Natural killer cell (primary cell): Measurements from ENCODE around the gene MYBPC3. TPM values are rescaled to one million over a fixed set of nuclear protein-coding genes. Genes with fewer than 3 reads are reported as not detected.

Experiments used
- ATAC-seq, 3 donors: fragments of 150-1000 bp in 2 of 3; fragments of 200-7000 bp in 1 of 3; cut with Tn5 transposase; 1 replicate in 1 of 3; 2 replicates in 2 of 3; pipeline ENCODE4 v1.10.0; 2021; ENCODE audit warnings: mild to moderate bottlenecking in 2 of 3, moderate library complexity in 2 of 3
- DNase-seq, 2 donors: peaks; one replicate each; pipeline versions ENCODE4 v3.0.0 to v3.0.0-alpha.2; 2013 to 2021; ENCODE audit warnings: mixed read lengths in 1 of 2
- H3K27ac ChIP-seq: one replicate; pipeline ENCODE4 v1.5.1; 2013; ENCODE audit warnings: mild to moderate bottlenecking, low read length
- H3K27me3 ChIP-seq: one replicate; pipeline ENCODE4 v1.6.1; 2013; ENCODE audit warnings: low read length; ENCODE audit not compliant: control insufficient read depth, insufficient read depth
- H3K36me3 ChIP-seq: one replicate; pipeline ENCODE4 v1.6.1; 2013; ENCODE audit warnings: low read length; ENCODE audit not compliant: control insufficient read depth, insufficient read depth
- H3K4me1 ChIP-seq: one replicate; pipeline ENCODE4 v1.6.1; 2013; ENCODE audit warnings: low read length; ENCODE audit not compliant: control insufficient read depth, insufficient read depth
- H3K4me3 ChIP-seq: one replicate; pipeline ENCODE4 v1.5.1; 2013; ENCODE audit warnings: low read length
- H3K9me3 ChIP-seq: one replicate; pipeline ENCODE4 v1.6.1; 2013; ENCODE audit warnings: low read length; ENCODE audit not compliant: control insufficient read depth, insufficient read depth
- H3K27ac Mint-ChIP-seq, 2 donors: one replicate each; pipeline ENCODE4 v1.8.0; 2022; ENCODE audit warnings: mild to moderate bottlenecking in 2 of 2, mixed read lengths in 2 of 2, moderate library complexity in 1 of 2
- H3K27me3 Mint-ChIP-seq, 2 donors: one replicate each; pipeline ENCODE4 v1.8.0; 2022; ENCODE audit warnings: low read depth in 2 of 2, mixed read lengths in 2 of 2
- H3K36me3 Mint-ChIP-seq: one replicate; pipeline ENCODE4 v1.8.0; 2022; ENCODE audit warnings: mixed read lengths
- H3K4me1 Mint-ChIP-seq, 2 donors: one replicate each; pipeline ENCODE4 v1.8.0; 2022; ENCODE audit warnings: mixed read lengths in 2 of 2
- H3K4me3 Mint-ChIP-seq: one replicate; pipeline ENCODE4 v1.8.0; 2022; ENCODE audit warnings: mild to moderate bottlenecking, moderate library complexity, mixed read lengths
- H3K9me3 Mint-ChIP-seq, 2 donors: one replicate each; pipeline ENCODE4 v1.8.0; 2022; ENCODE audit warnings: mixed read lengths in 2 of 2
- CTCF ChIP-seq: fragments of 200-600 bp; IDR thresholded peaks from one replicate; pipeline ENCODE4 v1.8.0; 2022; ENCODE audit warnings: antibody characterized with exemption
- WGBS: methylation state at CpG from one replicate; pipeline ENCODE4 v1.1.7; 2013; ENCODE audit warnings: missing lambda C conversion rate; ENCODE audit not compliant: insufficient coverage; 5-methylcytosine and 5-hydroxymethylcytosine counted together
- intact Hi-C: fragments of 100-400 bp; cut with micrococcal nuclease; formaldehyde crosslinking; loops from one replicate; pipeline ENCODE4 v1.14.2; 2022
- total RNA-seq, 4 donors: library from RNA; stranded (reverse); fragments of 120-200 nt in 1 of 4; gene quantifications; one replicate each; pipeline versions ENCODE4 v1.2.3 to v1.2.4, GENCODE V29; 2013 to 2022

Gene MYBPC3
- total RNA-seq, 3 donors from 2014 or later (not counting 1 experiment from before 2014, with no cell fraction given): 0.45 to 0.53 TPM; not detected in 1

DNA sequence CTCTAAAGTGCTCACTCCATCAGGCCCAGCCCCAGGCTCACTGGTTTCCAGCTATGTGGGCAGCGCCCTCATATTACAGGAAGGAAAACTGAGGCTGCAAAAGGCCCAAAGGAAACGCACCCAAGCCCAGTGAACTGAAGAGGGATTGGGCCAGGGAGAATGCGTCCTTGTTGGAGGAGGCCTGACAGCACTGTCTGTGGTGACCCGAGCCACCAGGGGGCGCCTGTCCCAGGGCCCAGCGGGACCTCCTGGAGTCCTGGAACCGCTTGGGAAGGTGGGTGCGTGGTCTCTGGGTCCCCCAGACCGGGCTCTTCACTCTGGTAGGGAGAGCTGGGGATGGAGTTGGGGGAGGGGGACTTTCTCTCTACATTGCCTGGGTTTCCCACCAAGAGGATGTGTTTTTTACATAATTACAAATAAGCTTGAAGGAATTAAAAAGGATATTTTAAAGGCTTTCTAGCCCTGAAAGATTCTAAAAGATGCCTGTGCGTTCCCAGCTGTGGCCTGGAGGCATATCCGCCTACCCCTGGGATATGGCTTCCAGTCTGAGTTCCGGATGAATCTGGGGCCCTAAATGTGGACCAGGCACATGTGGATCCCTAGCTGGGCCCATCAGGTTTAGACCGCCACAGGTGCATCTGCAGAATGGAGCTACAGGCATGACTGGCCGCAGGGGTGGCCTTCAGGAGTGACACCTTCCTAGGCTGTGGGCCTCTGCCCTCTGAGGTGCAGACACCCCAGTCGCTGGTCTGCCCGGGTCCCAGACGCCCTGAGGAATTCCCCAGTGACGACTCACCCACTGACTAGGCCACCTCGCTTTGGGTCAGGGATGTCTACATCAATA is 21.6 kb upstream of the MYBPC3 start:
- peaks cover 39% of the 10 kb centered on the region for H3K4me1 ChIP-seq
- DNase-seq (peak; percentile 82 to 91), ATAC-seq (peak; percentile 78 to 91 (median 88))
- no peaks in the 10 kb centered on the region for H3K9me3 ChIP-seq
- H3K36me3 ChIP-seq: no peaks in the 10 kb centered on the region
- H3K27me3 ChIP-seq: no peaks in the 10 kb centered on the region
- Mint-ChIP-seq H3K4me3 (no peak overlapping the region), H3K36me3 (no peaks in the 10 kb centered on the region), H3K27me3 (no peaks in the 10 kb centered on the region), H3K9me3 (no peaks in the 10 kb centered on the region), H3K27ac (peak overlapping the region in 1 of 2 donors; percentile 31), H3K4me1 (peaks cover 0 to 5% of the 10 kb centered on the region in 2 donors)
- intact Hi-C loops: loop anchor here (1.0 kb wide), 2 partner anchors 34 to 80 kb away; partner anchors contain the start of gene SLC39A13
- no peak overlapping the region for H3K4me3 ChIP-seq
- TF ChIP-seq CTCF: peak; percentile 96
- WGBS: 44% methylated on average over 19 of the region's 19 CpGs
- no peak overlapping the region for H3K27ac ChIP-seq

DNA sequence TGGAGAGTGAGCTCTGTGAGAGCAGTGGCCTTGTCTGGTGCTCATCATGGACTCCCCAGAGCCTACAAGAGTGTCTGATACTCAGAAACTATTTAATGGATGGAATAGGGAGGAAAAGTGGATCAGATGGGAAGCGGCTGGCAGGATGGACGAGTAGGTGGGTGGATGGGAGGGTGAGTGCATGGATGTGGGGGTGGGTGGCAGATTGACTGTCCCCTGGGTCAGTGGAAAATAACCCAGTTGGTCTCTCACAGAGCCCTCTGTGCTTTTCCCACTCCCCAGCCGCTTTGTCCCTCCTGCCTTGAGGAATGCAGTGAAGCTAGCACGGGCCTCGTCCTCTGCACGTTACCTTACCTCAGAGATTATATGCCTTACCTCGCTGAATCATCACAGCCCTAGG is 19.9 kb upstream of the MYBPC3 start:
- Mint-ChIP-seq H3K36me3 (no peaks in the 10 kb centered on the region), H3K9me3 (no peaks in the 10 kb centered on the region), H3K27me3 (no peaks in the 10 kb centered on the region), H3K27ac (no peak overlapping the region), H3K4me3 (no peak overlapping the region), H3K4me1 (peaks cover 0 to 5% of the 10 kb centered on the region in 2 donors)
- peaks cover 27% of the 10 kb centered on the region for H3K4me1 ChIP-seq
- no peaks in the 10 kb centered on the region for H3K9me3 ChIP-seq
- no peak for TF ChIP-seq CTCF
- H3K4me3 ChIP-seq: no peak overlapping the region
- H3K27me3 ChIP-seq: no peaks in the 10 kb centered on the region
- DNase-seq (no peak), ATAC-seq (no peak)
- WGBS: 85% methylated on average over 7 of the region's 7 CpGs
- no peaks in the 10 kb centered on the region for H3K36me3 ChIP-seq
- intact Hi-C loops: no loop called here
- H3K27ac ChIP-seq: no peak overlapping the region

- no peaks in the 10 kb centered on the region for H3K9me3 Mint-ChIP-seq
- DNase-seq: no peak
- peaks cover 0 to 5% of the 10 kb centered on the region in 2 donors for H3K4me1 Mint-ChIP-seq
- H3K27ac Mint-ChIP-seq: no peak overlapping the region
- peaks cover 0 to 7% of the 10 kb centered on the region in 2 donors for H3K27me3 Mint-ChIP-seq
- no peak for TF ChIP-seq CTCF
- H3K36me3 Mint-ChIP-seq: no peaks in the 10 kb centered on the region
- no peak for ATAC-seq
- Histone ChIP-seq H3K4me1 (peaks cover 12% of the 10 kb centered on the region), H3K9me3 (no peaks in the 10 kb centered on the region), H3K4me3 (no peak overlapping the region), H3K27me3 (no peaks in the 10 kb centered on the region), H3K27ac (no peak overlapping the region), H3K36me3 (no peaks in the 10 kb centered on the region)
- 52% methylated on average over 3 of the region's 3 CpGs for WGBS
- intact Hi-C loops: no loop called here
- H3K4me3 Mint-ChIP-seq: no peak overlapping the region
These were observed 17.2 kb upstream of the MYBPC3 start for GRCh38 chr11:47369676-47370075.
